Suprapubic skin (tissue), 4 donors: ENCODE measurements around the gene SPATA33.

ENCODE experiments used
- EP300 ChIP-seq: sonication (generic); formaldehyde crosslinking; IDR thresholded peaks from one replicate; pipeline ENCODE4 v1.6.1; 2017; ENCODE audit warnings: antibody characterized with exemption
- POLR2A ChIP-seq, 2 donors: fragments of 450-650 bp; IDR thresholded peaks; one replicate each; pipeline ENCODE4 v1.6.1; 2017; ENCODE audit warnings: antibody characterized with exemption in 2 of 2, mild to moderate bottlenecking in 2 of 2, moderate library complexity in 2 of 2
- POLR2AphosphoS5 ChIP-seq, 3 donors: sonication (generic); formaldehyde crosslinking; IDR thresholded peaks; one replicate each; pipeline ENCODE4 v1.6.1; 2017; ENCODE audit warnings: antibody characterized with exemption in 3 of 3
- TF ChIP-seq, protein P1 (sequence below), 2 donors: fragments of 200-600 bp in 1 of 2; fragments of 450-650 bp in 1 of 2; sonication (generic) in 1 of 2; IDR thresholded peaks; one replicate each; pipeline ENCODE4 v1.5.1; 2016 to 2019; ENCODE audit warnings: antibody characterized with exemption in 2 of 2, mild to moderate bottlenecking in 1 of 2, moderate library complexity in 1 of 2

GRCh38 chr16:89638455-89638854, 19.2 kb upstream of the SPATA33 start:
- TF ChIP-seq, protein P1, sequence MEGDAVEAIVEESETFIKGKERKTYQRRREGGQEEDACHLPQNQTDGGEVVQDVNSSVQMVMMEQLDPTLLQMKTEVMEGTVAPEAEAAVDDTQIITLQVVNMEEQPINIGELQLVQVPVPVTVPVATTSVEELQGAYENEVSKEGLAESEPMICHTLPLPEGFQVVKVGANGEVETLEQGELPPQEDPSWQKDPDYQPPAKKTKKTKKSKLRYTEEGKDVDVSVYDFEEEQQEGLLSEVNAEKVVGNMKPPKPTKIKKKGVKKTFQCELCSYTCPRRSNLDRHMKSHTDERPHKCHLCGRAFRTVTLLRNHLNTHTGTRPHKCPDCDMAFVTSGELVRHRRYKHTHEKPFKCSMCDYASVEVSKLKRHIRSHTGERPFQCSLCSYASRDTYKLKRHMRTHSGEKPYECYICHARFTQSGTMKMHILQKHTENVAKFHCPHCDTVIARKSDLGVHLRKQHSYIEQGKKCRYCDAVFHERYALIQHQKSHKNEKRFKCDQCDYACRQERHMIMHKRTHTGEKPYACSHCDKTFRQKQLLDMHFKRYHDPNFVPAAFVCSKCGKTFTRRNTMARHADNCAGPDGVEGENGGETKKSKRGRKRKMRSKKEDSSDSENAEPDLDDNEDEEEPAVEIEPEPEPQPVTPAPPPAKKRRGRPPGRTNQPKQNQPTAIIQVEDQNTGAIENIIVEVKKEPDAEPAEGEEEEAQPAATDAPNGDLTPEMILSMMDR (IDR thresholded peaks at IDR 0.05): no peak
- TF ChIP-seq POLR2AphosphoS5 (IDR thresholded peaks at IDR 0.05): no peak
- no peak for TF ChIP-seq EP300
- no peak for TF ChIP-seq POLR2A (IDR thresholded peaks at IDR 0.05)
